HG03108 (cell line): ENCODE results near the gene SNAP23.

Experiments
- ATAC-seq: cut with Tn5 transposase; IDR thresholded peaks from one replicate; pipeline ENCODE4 v1.9.1; 2021; ENCODE audit warnings: moderate library complexity; ENCODE audit not compliant: unreplicated experiment

SNAP23 gene

GRCh38 chr15:42494998-42495360, 455 bp upstream of the SNAP23 start:
- no peak for ATAC-seq

GRCh38 chr15:42498212-42499068, 3.0 kb downstream of the SNAP23 start:
- ATAC-seq: no peak

GRCh38 chr15:42499858-42500609, 4.6 kb downstream of the SNAP23 start:
- no peak for ATAC-seq

- ATAC-seq: no peak
These were observed 7.0 kb downstream of the SNAP23 start for GRCh38 chr15:42502477-42502876.

- no peak for ATAC-seq
These were observed 8.4 kb downstream of the SNAP23 start for GRCh38 chr15:42503825-42504224.

GRCh38 chr15:42504631-42505030, 9.2 kb downstream of the SNAP23 start:
- ATAC-seq: peak; percentile 16

- ATAC-seq: no peak
These were observed 12.1 kb downstream of the SNAP23 start for GRCh38 chr15:42507514-42507913.

GRCh38 chr15:42508263-42508690, 12.8 kb downstream of the SNAP23 start:
- no peak for ATAC-seq

- ATAC-seq: no peak
These were observed 15.0 kb downstream of the SNAP23 start for GRCh38 chr15:42510258-42511006.

GRCh38 chr15:42511007-42511391, 15.6 kb downstream of the SNAP23 start:
- no peak for ATAC-seq

GRCh38 chr15:42523331-42523730, 27.9 kb downstream of the SNAP23 start:
- no peak for ATAC-seq

- ATAC-seq: no peak
These were observed 33.5 kb downstream of the SNAP23 start for GRCh38 chr15:42528970-42529369.

GRCh38 chr15:42533246-42533645, 37.8 kb downstream of the SNAP23 start:
- ATAC-seq: no peak

GRCh38 chr15:42544853-42545629, 49.6 kb downstream of the SNAP23 start:
- no peak for ATAC-seq

- peak; percentile 6 for ATAC-seq
These were observed 52.4 kb downstream of the SNAP23 start for GRCh38 chr15:42547918-42548248.

- ATAC-seq: peak; percentile 77
These were observed 53.0 kb downstream of the SNAP23 start, which contains the start of the genes HAUS2 and LRRC57 for GRCh38 chr15:42548249-42549031. TSS of gene HAUS2 (plus strand) at chr15:42548838. CDS start at chr15:42548873, 35 bp downstream. TSS of gene LRRC57 (minus strand) at chr15:42548793. CDS start at chr15:42548434, 359 bp downstream.

- peak; percentile 10 for ATAC-seq
These were observed 53.6 kb downstream of the SNAP23 start for GRCh38 chr15:42549032-42549491.

GRCh38 chr15:42549741-42550392, 54.4 kb downstream of the SNAP23 start:
- no peak for ATAC-seq

GRCh38 chr15:42553554-42553953, 58.1 kb downstream of the SNAP23 start:
- ATAC-seq: no peak
